ENCODE results near the gene ALDH3A2. TPM values are rescaled to one million over a fixed set of nuclear protein-coding genes. Genes with fewer than 3 reads are reported as not detected.

Gene ALDH3A2
- total RNA-seq, 1 donor from 2014 or later: 60.4 TPM

DNA sequence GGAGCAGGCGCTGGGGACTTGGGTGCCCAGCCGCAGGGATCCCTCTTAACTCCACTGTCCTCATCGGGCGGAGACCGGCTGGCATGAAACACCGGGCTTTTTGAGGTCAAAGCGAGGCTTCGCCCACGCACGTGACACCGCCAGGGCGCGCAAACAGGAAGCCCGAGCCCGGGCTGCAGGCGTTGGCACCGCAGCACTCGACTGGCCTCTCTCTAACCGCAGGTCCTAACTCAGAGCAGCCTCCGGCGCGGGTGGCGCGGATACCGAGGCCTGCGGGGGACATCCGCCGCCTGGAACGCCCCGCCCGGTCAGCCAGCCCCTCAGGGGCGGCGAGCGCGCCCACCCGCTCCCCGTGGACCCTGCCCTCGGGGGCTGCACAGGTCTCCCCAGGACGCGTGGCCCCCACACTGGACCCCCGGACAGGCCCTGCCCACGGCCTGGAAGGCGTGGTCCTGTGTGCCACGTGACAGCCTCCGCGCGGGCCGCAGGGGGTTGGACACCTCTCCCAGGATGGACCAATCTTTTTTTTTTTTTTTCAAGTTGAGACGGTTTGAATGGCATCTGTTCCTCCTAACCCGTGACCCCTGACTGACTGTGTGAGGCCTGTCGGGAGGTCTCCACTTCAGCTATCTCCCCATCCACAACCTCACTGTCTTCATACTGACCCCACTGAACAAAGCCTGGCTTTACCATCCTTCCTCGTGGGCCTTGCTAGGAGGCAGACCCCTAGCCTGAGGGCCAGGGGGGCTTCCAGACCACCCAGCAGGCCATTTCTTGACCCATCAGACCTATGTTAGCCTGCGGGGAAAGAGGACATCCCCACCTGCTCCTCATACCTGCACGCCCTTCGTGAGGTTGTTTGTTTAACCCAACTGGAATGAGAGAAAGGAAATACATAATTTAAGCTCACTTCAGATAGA is 76.2 kb downstream of the ALDH3A2 start:
- DNase-seq (peak; percentile 80), ATAC-seq (peak; percentile 2)
- intact Hi-C loops (cut with micrococcal nuclease): no loop called here

DNA sequence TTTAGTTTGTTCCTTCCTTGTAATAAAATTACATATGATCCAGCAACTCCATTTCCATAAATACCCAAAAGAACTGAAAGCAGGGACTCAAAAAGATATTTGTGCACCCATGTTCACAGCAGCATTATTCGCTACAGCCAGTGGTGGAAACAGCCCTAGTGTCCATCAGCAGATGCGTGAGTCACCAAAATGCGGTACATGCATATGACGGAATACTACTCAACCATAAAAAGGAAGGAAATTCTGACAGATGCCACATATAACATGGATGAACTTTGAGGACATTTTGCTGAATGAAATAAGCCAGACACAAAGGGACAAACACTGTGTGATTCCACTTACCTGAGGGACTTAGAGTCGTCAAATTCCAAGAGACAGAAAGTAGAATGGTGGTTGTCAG is 76.9 kb downstream of the ALDH3A2 start:
- DNase-seq (no peak), ATAC-seq (no peak)
- intact Hi-C loops (cut with micrococcal nuclease): no loop called here

DNA sequence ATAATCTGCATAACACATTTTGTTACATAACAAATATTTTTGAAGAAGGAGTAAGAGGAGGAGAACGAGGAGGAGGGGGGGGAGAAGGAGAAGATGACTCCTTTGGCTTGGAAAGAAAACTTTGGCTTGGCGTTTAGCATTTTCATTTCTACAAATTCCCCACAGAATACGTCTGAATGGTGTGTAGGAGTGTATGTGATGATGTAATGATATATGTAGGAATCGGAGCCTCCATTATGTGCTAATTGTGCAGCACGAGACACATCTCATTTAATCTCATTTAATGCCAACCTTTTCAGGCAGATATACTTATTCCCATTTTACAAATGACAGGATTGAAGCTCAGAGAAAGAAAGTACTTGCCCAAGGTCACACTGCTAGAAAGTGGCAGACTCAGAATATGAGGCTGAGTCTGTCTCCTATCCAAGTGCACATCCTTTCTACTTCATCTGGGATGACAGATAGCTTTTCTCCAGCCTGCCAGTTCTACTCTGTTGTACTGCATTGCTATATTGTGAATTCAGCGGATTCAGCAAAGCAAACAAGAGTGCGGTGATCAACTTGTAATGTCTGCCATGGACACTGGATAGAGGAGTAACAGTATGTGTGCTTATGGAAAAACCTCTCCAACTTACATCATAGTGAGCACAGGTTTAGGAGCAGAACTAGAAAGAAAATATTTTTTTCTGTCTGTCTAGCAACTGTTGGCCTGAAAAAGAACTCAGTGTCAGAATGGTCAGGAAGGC is 78.3 kb downstream of the ALDH3A2 start:
- DNase-seq (no peak), ATAC-seq (peak; percentile 2)
- intact Hi-C loops (cut with micrococcal nuclease): no loop called here

Other genes with a start within 250 kb of the ALDH3A2 start
- gene RNF112, start 237.5 kb upstream of the ALDH3A2 start, total RNA-seq: 3.5 TPM
- gene SLC47A1, start 114.9 kb upstream of the ALDH3A2 start, total RNA-seq: 4.6 TPM
- not detected for gene SLC47A2, start 67.8 kb downstream of the ALDH3A2 start, total RNA-seq
- not detected for gene ALDH3A1, start 99.5 kb downstream of the ALDH3A2 start, total RNA-seq
- gene ULK2, start 219.2 kb downstream of the ALDH3A2 start, total RNA-seq: 17.7 TPM